Epithelial cell of alveolus of lung (primary cell): ENCODE data around the gene NRCAM. TPM values are rescaled to one million over a fixed set of nuclear protein-coding genes. Genes with fewer than 3 reads are reported as not detected.

Source experiments
- total RNA-seq: library from RNA; depleted of rRNA; stranded (reverse); fragments of >200 nt; gene quantifications from 2 replicates; pipeline ENCODE4 v1.2.1, GENCODE V29; 2015

NRCAM gene
- total RNA-seq: 5.9 and 22.7 TPM in 2 replicates

GRCh38 chr7:108455998-108456677 lies at the start of gene NRCAM:
TSS of gene NRCAM (minus strand) at chr7:108456436. CDS start at chr7:108240064, 216,372 bp downstream.

GRCh38 chr7:108130261-108130660 lies 326.0 kb downstream of the NRCAM start, which contains the start of gene LAMB4:
TSS of gene LAMB4 (minus strand) at chr7:108130361. CDS start at chr7:108123164, 7,197 bp downstream.

Other genes with a start within 250 kb of the NRCAM start
- 19.9 and 22.6 TPM in 2 replicates for gene PNPLA8, start 69.7 kb upstream of the NRCAM start, total RNA-seq
- gene THAP5, start 113.3 kb upstream of the NRCAM start, total RNA-seq: 21.2 and 46.4 TPM in 2 replicates
- 24.6 and 61.5 TPM in 2 replicates for gene DNAJB9, start 113.4 kb upstream of the NRCAM start, total RNA-seq